Ascending aorta (tissue), 2 donors: Measurements from ENCODE around the gene LAMP1. TPM values are rescaled to one million over a fixed set of nuclear protein-coding genes. Genes with fewer than 3 reads are reported as not detected.

Experiments
- DNase-seq, 2 donors: peaks; one replicate each; pipeline ENCODE4 v3.0.0-alpha.2; 2019; ENCODE audit warnings: low spot score in 2 of 2
- H3K27ac ChIP-seq, 2 donors: fragments of 200-600 bp; sonication (generic); one replicate each; pipeline ENCODE4 v1.5.1; 2016 to 2017; ENCODE audit warnings: mild to moderate bottlenecking in 1 of 2
- H3K27me3 ChIP-seq: fragments of 200-600 bp; sonication (generic); one replicate; pipeline ENCODE4 v1.5.1; 2017
- H3K36me3 ChIP-seq, 2 donors: fragments of 200-600 bp; sonication (generic); one replicate each; pipeline ENCODE4 v1.5.1; 2016
- H3K4me1 ChIP-seq, 2 donors: fragments of 200-600 bp; sonication (generic); one replicate each; pipeline ENCODE4 v1.5.1; 2016 to 2017; ENCODE audit warnings: mild to moderate bottlenecking in 1 of 2
- H3K4me3 ChIP-seq, 2 donors: fragments of 200-600 bp; sonication (generic); one replicate each; pipeline ENCODE4 v1.5.1; 2016 to 2017; ENCODE audit warnings: mild to moderate bottlenecking in 1 of 2
- H3K9me3 ChIP-seq, 2 donors: fragments of 200-600 bp; sonication (generic); one replicate each; pipeline ENCODE4 v1.5.1; 2016
- intact Hi-C: fragments of 100-400 bp; cut with DNase I; formaldehyde crosslinking; loops from one replicate; pipeline ENCODE4 v1.15.1; 2023
- total RNA-seq: library from RNA; depleted of rRNA; stranded (reverse); fragments of >200 nt; gene quantifications from one replicate; pipeline ENCODE4 v1.1.0, GENCODE V29; 2016
- TF ChIP-seq, protein P1 (sequence below), 3 experiments: fragments of 200-600 bp in 2 of 3; fragments of 450-650 bp in 1 of 3; sonication (generic) in 2 of 3; IDR thresholded peaks; one replicate each; pipeline ENCODE4 v1.5.1; 2016 to 2019; ENCODE audit warnings: antibody characterized with exemption in 3 of 3, mild to moderate bottlenecking in 1 of 3, moderate library complexity in 1 of 3

Gene LAMP1
- total RNA-seq, 1 donor from 2014 or later = 126 TPM

DNA sequence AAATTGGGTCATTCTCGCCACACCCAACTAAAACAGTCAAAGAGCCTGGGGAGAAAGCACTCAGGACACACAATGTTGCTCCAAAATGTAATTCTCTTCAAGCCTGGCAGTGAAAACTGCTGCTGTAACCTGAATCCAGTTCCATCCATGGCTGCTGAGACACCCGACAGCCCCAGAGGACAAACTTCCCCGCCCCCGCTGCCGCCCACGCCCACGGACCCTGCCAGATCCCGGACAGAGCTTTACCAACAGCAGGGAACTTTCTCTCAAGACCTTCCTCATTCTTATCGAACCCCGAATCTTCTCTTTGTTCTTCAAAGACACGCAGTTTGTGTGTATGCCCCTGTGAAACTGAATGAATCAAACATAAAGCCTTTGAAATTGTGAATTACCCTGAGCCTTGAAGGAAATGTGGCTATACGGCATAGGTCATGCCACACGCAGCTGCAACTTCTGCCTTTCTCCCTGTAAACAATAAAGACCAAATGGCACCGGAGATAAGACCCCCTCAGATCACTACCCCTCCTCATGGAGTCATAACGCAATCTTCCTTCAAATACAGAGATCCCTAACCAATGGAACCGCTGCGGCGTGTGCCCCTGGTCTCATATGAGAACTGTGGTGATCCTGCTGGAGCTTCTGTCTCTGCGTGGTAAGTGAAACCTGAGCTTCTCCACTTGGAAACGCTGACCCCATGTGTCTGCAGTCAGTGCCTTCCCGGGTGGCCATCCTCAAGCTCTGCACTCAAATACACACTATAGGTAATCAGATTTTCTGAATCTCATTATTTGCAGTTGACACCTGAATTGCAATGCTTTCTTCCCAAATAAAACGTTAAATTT, 4.8 kb upstream of the LAMP1 start:
- intact Hi-C loops = no loop called here
- H3K36me3 ChIP-seq = no peaks in the 10 kb centered on the region
- H3K27ac ChIP-seq = no peak overlapping the region
- TF ChIP-seq, protein P1, sequence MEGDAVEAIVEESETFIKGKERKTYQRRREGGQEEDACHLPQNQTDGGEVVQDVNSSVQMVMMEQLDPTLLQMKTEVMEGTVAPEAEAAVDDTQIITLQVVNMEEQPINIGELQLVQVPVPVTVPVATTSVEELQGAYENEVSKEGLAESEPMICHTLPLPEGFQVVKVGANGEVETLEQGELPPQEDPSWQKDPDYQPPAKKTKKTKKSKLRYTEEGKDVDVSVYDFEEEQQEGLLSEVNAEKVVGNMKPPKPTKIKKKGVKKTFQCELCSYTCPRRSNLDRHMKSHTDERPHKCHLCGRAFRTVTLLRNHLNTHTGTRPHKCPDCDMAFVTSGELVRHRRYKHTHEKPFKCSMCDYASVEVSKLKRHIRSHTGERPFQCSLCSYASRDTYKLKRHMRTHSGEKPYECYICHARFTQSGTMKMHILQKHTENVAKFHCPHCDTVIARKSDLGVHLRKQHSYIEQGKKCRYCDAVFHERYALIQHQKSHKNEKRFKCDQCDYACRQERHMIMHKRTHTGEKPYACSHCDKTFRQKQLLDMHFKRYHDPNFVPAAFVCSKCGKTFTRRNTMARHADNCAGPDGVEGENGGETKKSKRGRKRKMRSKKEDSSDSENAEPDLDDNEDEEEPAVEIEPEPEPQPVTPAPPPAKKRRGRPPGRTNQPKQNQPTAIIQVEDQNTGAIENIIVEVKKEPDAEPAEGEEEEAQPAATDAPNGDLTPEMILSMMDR (IDR thresholded peaks at IDR 0.05) = no peak
- H3K27me3 ChIP-seq = no peaks in the 10 kb centered on the region
- H3K9me3 ChIP-seq = no peaks in the 10 kb centered on the region
- peaks cover 0 to 4% of the 10 kb centered on the region in 2 donors for H3K4me1 ChIP-seq
- H3K4me3 ChIP-seq = peak overlapping the region; percentile 32 to 43
- DNase-seq = no peak

DNA sequence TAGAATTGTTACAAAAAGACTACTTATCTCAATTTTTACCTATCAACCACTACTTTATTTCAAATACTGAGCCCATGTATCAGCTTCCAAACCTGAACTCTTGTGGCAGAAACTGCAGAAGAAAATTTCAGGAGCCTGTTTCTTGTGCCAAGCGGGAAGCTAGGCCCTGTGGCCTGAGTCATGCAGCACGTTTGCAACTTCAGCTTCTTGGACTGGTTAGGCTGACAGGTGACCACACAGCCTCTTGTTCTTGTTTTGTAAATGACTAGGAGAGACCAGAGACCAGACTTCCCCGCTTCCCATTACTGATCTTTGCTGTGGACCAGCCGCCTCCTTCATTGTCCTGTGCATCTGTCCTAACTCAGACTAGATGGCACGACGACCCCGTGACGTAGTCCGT, 3.4 kb upstream of the LAMP1 start:
- H3K36me3 ChIP-seq = no peaks in the 10 kb centered on the region
- intact Hi-C loops = no loop called here
- peaks cover 0 to 7% of the 10 kb centered on the region in 2 donors for H3K4me1 ChIP-seq
- DNase-seq = no peak
- no peak overlapping the region for H3K4me3 ChIP-seq
- TF ChIP-seq, protein P1 (IDR thresholded peaks at IDR 0.05) = no peak
- H3K27ac ChIP-seq = no peak overlapping the region
- H3K27me3 ChIP-seq = no peaks in the 10 kb centered on the region
- H3K9me3 ChIP-seq = no peaks in the 10 kb centered on the region

DNA sequence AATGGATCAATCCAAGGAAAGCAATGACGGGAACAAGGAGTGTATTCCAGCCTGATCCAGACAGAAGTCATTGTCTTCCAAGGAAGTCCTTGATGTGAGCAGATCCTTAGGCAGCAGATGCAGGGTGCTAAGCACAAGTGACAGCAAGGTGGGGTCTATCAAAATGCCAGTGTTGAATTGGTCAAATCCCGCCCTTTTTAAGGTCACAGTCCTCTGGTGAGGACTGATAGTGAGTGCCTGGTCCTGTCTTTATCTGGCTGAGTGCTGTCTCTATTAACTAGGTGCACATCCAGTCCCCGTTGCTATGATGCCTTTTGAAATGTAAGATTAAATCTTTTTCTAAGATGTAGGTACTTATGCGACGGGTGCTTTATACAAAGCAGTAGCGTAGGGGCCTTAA, 1.3 kb upstream of the LAMP1 start:
- TF ChIP-seq, protein P1 (IDR thresholded peaks at IDR 0.05) = no peak
- intact Hi-C loops = loop anchor here (2.0 to 5.0 kb wide), 4 partner anchors 67 to 195 kb away; partner anchors contain the start of genes DCUN1D2 and GRTP1
- Histone ChIP-seq H3K9me3 (no peaks in the 10 kb centered on the region), H3K36me3 (no peaks in the 10 kb centered on the region), H3K27ac (no peak overlapping the region), H3K4me1 (peaks cover 0 to 7% of the 10 kb centered on the region in 2 donors), H3K4me3 (peak overlapping the region in 1 of 2 donors; percentile 95), H3K27me3 (no peaks in the 10 kb centered on the region)
- DNase-seq = no peak

DNA sequence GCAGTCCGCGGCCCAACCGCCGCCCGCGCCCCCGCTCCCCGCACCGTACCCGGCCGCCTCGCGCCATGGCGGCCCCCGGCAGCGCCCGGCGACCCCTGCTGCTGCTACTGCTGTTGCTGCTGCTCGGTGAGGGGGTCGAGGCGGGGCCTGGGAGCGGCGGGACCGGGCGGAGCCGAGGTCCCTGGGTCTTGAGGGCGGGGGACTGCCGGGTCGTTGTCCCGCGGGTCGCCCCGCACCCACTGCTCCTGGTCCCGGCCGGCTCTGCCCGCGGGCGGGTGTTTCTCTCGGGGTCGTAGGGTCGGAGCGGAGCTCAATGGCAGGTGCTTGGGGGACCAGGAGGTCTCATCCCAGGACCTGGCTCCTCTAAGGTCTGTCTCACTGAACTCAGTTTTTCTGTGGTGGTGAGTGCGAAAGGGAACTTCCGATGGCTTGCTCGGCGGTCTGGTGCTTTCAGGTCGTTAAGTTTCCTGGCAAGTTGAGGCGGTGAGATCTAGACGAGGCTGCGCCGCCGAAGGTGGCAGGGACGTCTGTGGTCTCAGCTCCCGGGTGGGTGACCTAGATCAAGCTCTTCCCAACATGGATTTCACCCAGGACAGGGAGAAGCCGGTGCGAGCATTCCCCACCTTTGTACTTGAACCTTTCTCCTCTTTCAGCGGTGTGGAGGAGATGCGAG, 467 bp downstream of the LAMP1 start:
- H3K4me3 ChIP-seq = peak overlapping the region; percentile 93 to 95
- H3K9me3 ChIP-seq = no peaks in the 10 kb centered on the region
- peak overlapping the region; percentile 67 to 73 for H3K27ac ChIP-seq
- peaks cover 0 to 7% of the 10 kb centered on the region in 2 donors for H3K4me1 ChIP-seq
- peak in 1 of 2 donors; percentile 66 for DNase-seq
- TF ChIP-seq, protein P1 (IDR thresholded peaks at IDR 0.05) = no peak
- H3K27me3 ChIP-seq = no peaks in the 10 kb centered on the region
- intact Hi-C loops = loop anchor here (1.0 to 5.0 kb wide), 6 partner anchors 65 to 193 kb away; partner anchors contain the start of genes CUL4A, DCUN1D2 and GRTP1
- no peaks in the 10 kb centered on the region for H3K36me3 ChIP-seq

DNA sequence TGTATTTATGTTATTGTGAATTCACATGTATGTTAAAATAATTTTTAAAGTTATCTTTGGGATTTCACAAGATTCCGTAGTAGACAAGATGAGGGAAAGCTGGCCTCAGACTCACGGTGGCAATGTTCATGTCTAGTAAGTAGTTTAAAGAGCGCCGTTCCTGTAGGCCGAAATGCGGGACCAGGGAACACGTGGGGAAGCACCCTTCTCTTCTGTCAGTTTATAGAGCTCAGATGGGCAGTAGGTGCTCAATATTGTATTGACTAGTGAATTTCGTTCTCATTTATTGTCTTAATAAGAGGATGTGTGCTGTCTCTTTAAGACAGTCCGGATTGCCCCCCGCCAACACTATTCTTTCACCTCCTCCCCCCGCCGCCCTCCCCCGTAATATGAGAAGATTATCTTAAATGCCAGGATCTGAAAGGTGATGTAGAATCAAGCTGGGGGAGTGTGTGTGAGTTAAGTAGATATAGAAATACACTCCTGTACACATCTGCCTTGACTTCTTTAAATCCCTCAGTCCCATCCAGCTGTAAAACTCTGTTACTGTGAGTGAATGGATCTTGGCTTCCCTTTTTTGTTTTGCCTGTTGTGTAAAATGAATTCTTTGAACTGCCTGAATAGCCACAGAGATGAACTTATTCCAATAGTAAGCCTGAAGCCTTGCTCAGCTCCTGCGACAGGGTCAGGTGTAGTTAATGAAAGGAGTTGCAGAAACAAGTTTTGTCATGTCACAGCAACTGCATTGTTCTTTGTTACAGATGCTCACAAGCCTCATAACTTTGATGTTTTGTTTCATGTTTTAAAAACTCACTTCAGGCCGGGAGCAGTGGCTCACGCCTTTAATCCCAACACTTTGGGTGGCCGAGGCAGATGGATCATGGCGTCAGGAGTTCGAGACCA, 1.3 kb downstream of the LAMP1 start:
- no peaks in the 10 kb centered on the region for H3K9me3 ChIP-seq
- intact Hi-C loops = loop anchor here (5.0 kb wide), 2 partner anchors 64 to 114 kb away; partner anchors contain the start of gene GRTP1
- peak overlapping the region; percentile 67 to 73 for H3K27ac ChIP-seq
- no peaks in the 10 kb centered on the region for H3K27me3 ChIP-seq
- no peaks in the 10 kb centered on the region for H3K36me3 ChIP-seq
- no peak for DNase-seq
- H3K4me1 ChIP-seq = peaks cover 0 to 7% of the 10 kb centered on the region in 2 donors
- H3K4me3 ChIP-seq = peak overlapping the region; percentile 93 to 95
- TF ChIP-seq, protein P1 (IDR thresholded peaks at IDR 0.05) = no peak
